Left colon (tissue), 2 donors: Measurements from ENCODE around the gene ZMIZ1. TPM values are rescaled to one million over a fixed set of nuclear protein-coding genes. Genes with fewer than 3 reads are reported as not detected.

Experiments
- ATAC-seq: fragments of 200-7000 bp; cut with Tn5 transposase; one replicate; pipeline ENCODE4 v1.9.1; 2020; ENCODE audit warnings: mild to moderate bottlenecking, moderate library complexity
- DNase-seq, 2 donors: peaks; one replicate each; pipeline ENCODE4 v3.0.0-alpha.2; 2020
- intact Hi-C, 2 donors: fragments of 100-400 bp; cut with DNase I in 1 of 2; cut with micrococcal nuclease in 1 of 2; formaldehyde crosslinking; loops; one replicate each; pipeline versions ENCODE4 v1.11.2 to v1.14.0; 2022; cut with DNase I, micrococcal nuclease
- total RNA-seq, 2 donors: library from RNA; stranded (reverse); fragmentation: NEBNext Ultra II Directional; extraction: Animal tissue kit (Norgen Biotek cat#: 25700); gene quantifications; one replicate each; pipeline ENCODE4 v1.2.1, GENCODE V29; 2021
- donor health status: DM: no; HTN: no; CAD: no.
- donor health status: DM: yes; HTN: yes; CAD: no.

ZMIZ1 gene
- total RNA-seq, 2 donors from 2014 or later, result 50.7 to 63.9 TPM

- DNase-seq (peak; percentile 36 to 82), ATAC-seq (peak; percentile 10)
- intact Hi-C loops, result no loop called here
These were observed 154.6 kb downstream of the ZMIZ1 start for GRCh38 chr10:79223091-79224048.

- intact Hi-C loops, result no loop called here
- DNase-seq (no peak), ATAC-seq (no peak)
These were observed 155.6 kb downstream of the ZMIZ1 start for GRCh38 chr10:79224263-79224949.

GRCh38 chr10:79224992-79225391, 156.2 kb downstream of the ZMIZ1 start:
- DNase-seq (no peak), ATAC-seq (no peak)
- intact Hi-C loops, result no loop called here

- ATAC-seq (no peak), DNase-seq (no peak)
- intact Hi-C loops, result no loop called here
These were observed 157.9 kb downstream of the ZMIZ1 start for GRCh38 chr10:79226391-79227245.

GRCh38 chr10:79229071-79229541, 160.3 kb downstream of the ZMIZ1 start:
- DNase-seq (no peak), ATAC-seq (peak; percentile 51)
- intact Hi-C loops, result no loop called here

GRCh38 chr10:79229830-79230327, 161.1 kb downstream of the ZMIZ1 start:
- DNase-seq (no peak), ATAC-seq (no peak)
- intact Hi-C loops, result no loop called here

- DNase-seq, result no peak
These were observed 161.6 kb downstream of the ZMIZ1 start for GRCh38 chr10:79230328-79230830.

GRCh38 chr10:79230850-79231249, 162.1 kb downstream of the ZMIZ1 start:
- intact Hi-C loops, result no loop called here
- DNase-seq (no peak), ATAC-seq (no peak)

More at GRCh38 chr10:79230328-79230830, 161.6 kb downstream of the ZMIZ1 start:
- ATAC-seq, result no peak
- intact Hi-C loops, result no loop called here

- ATAC-seq (no peak), DNase-seq (no peak)
- intact Hi-C loops, result no loop called here
These were observed 163.1 kb downstream of the ZMIZ1 start for GRCh38 chr10:79231908-79232307.

- DNase-seq, result no peak
- ATAC-seq, result no peak
- intact Hi-C loops, result no loop called here
These were observed 164.1 kb downstream of the ZMIZ1 start for GRCh38 chr10:79232864-79233263.

- ATAC-seq (no peak), DNase-seq (no peak)
- intact Hi-C loops, result no loop called here
These were observed 165.9 kb downstream of the ZMIZ1 start for GRCh38 chr10:79234391-79235315.

- DNase-seq, result no peak
- intact Hi-C loops, result no loop called here
- no peak for ATAC-seq
These were observed 167.1 kb downstream of the ZMIZ1 start for GRCh38 chr10:79235765-79236432.

GRCh38 chr10:79236433-79236765, 167.6 kb downstream of the ZMIZ1 start:
- ATAC-seq, result no peak
- intact Hi-C loops, result no loop called here
- DNase-seq, result no peak

- no peak for ATAC-seq
- intact Hi-C loops, result no loop called here
- no peak for DNase-seq
These were observed 168.8 kb downstream of the ZMIZ1 start for GRCh38 chr10:79237454-79238157.

- no peak for DNase-seq
- intact Hi-C loops, result no loop called here
- ATAC-seq, result no peak
These were observed 169.4 kb downstream of the ZMIZ1 start for GRCh38 chr10:79238158-79238520.

GRCh38 chr10:79238606-79239005, 169.8 kb downstream of the ZMIZ1 start:
- DNase-seq (no peak), ATAC-seq (no peak)
- intact Hi-C loops, result no loop called here
